ENCODE results near the gene PGRMC2.

Gene PGRMC2

DNA sequence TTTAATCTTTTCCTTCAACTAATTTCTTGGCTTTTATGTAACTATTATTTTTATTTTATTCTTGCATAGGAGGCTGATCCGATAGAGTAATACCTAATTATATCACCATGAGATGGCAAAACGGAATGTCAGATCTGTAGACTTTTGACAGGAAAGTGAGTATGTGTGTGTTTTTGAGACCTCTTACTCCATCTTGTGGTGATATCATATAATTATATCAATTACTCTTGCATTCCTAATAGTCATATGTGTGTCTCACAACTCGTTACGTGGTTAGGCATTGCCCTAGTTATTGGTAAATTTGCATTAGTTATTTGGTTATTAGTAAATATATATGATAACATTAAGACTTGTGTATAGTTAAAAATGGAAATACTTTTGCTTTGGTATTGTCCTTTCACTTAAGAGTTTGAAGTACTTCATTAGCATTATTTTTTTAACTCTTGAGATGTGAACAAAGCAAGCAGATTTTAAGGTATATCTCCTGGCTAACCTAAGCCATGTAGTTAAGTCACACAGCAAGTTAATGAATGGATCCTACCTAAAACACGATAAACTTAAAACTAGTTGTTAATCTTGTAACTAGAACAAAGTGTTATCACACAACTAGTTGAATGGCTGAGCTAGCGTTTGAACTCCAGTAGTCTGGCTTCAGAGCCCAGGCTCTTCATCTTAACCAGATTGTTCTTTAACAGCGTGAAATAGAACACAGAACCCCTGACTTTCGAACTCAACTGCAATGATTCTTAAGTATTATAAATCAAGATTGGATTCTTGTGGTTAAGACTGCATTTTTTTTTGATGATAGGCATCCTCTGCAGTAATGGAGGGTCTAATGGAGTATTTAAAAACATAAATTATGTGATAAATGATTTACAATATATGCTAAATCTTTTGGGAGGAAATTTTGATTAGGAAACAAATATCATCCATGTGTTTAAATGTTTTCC, 67.1 kb downstream of the PGRMC2 start:
- peak; percentile 34 for DNase-seq (ENCODE audit: low spot score)
